AG08395 (cell line): Measurements from ENCODE around the gene LAMA2.

Experiments used
- DNase-seq: peaks from one replicate; pipeline ENCODE4 v3.0.0; 2012; ENCODE audit warnings: mixed read lengths, low spot score

The LAMA2 gene

GRCh38 chr6:129534926-129535325 is 652.0 kb downstream of the LAMA2 start:
- no peak for DNase-seq

- no peak for DNase-seq
Observed at GRCh38 chr6:129536271-129536670, 653.3 kb downstream of the LAMA2 start.

- no peak for DNase-seq
Observed at GRCh38 chr6:129539032-129539431, 656.1 kb downstream of the LAMA2 start.

- no peak for DNase-seq
Observed at GRCh38 chr6:129542705-129543104, 659.8 kb downstream of the LAMA2 start.

- no peak for DNase-seq
Observed at GRCh38 chr6:129543981-129544380, 661.0 kb downstream of the LAMA2 start.

GRCh38 chr6:129544892-129545612 is 662.1 kb downstream of the LAMA2 start:
- DNase-seq: no peak

GRCh38 chr6:129546702-129547101 is 663.8 kb downstream of the LAMA2 start:
- DNase-seq: no peak

GRCh38 chr6:129551486-129551885 is 668.5 kb downstream of the LAMA2 start:
- DNase-seq: no peak

- no peak for DNase-seq
Observed at GRCh38 chr6:129552413-129552812, 669.5 kb downstream of the LAMA2 start.

- DNase-seq: no peak
Observed at GRCh38 chr6:129555206-129555832, 672.4 kb downstream of the LAMA2 start.

GRCh38 chr6:129558248-129558647 is 675.3 kb downstream of the LAMA2 start:
- no peak for DNase-seq

GRCh38 chr6:129565366-129565765 is 682.4 kb downstream of the LAMA2 start:
- DNase-seq: no peak

GRCh38 chr6:129565811-129566210 is 682.9 kb downstream of the LAMA2 start:
- DNase-seq: no peak
